Inflammatory macrophage (primary cell): Measurements from ENCODE around the gene CDK11A.

ENCODE experiments used
- DNase-seq, 2 donors: peaks; one replicate each; pipeline ENCODE4 v3.0.0-alpha.2; 2020 to 2022
- total RNA-seq, 18 experiments: gene quantifications; one replicate each; lab custom pipeline; 2026; ENCODE audit warnings: mixed read lengths in 6 of 18, inconsistent platforms in 2 of 18; lab: John Stamatoyannopoulos, UW

The CDK11A gene
- total RNA-seq = 0.59 to 1.5 (median 1.0) reads per million in 18 experiments

DNA sequence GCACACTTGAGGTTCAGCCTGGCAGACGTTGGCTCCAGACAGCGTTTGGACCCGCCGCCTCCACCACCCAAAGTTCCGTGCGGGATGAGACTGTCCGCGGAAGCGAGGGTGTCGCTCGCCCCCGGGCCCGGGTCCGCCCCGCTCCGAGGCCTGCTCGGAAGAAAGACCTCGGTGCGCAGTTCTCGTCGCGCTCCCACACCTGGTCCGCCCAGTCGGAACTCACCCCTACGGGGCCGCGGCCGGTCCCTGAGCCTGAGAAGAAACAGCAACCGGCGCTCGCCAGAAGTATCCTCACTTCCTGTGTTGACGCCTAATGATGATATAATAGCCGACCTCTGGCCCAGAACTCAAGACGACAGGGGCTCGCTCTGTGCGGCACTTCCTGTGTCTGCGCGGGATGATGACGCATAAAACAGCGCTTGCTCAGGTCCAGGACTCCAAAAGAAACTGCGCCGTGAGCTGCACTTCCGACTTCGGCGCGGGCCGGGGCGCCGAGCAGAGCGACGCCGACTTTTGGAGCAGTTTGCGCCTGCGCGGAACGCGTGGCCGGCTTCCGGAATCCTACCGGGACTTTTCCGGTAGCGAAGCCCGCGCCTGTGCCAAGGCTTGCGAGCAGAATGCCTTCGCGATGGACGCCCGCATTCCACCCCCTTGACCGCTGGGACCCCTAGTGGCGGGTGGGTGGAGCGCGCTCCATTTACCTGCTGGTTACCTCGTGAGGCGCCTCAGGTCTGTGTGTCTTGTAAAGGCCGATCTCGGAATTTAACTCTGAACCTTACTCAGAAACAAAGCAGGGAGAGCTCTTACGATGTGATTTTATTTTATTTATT, at the start of gene CDK11A:
Gene CDK11A, minus strand, starts transcription at position 323 of the 830 bp plus-strand sequence. CDS start 1,539 bp downstream, outside the sequence.
- DNase-seq = peak; percentile 99 to 100

- DNase-seq = no peak
Measured at GRCh38 chr1:1773874-1774273, 49.7 kb upstream of the CDK11A start.

GRCh38 chr1:1771096-1771495, 46.9 kb upstream of the CDK11A start:
- DNase-seq = no peak

DNA sequence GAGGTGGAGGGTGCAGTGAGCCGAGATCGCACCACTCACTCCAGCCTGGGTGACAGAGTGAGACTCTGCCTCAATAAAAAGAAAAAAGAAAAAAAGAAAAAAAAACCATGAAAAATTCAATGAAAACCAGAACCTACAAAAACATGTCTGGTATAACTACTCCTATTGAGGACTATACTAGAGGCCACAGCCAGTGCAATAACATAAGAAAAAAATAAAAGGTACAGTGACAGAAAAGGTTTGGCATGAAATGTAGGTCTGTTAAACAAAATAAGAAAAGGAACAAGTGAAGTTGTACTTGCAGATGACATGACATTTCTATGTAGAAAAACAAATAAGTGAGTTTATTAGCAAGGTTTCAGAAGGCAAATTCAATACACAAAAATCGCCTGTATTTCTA, 45.9 kb upstream of the CDK11A start:
- DNase-seq = no peak

DNA sequence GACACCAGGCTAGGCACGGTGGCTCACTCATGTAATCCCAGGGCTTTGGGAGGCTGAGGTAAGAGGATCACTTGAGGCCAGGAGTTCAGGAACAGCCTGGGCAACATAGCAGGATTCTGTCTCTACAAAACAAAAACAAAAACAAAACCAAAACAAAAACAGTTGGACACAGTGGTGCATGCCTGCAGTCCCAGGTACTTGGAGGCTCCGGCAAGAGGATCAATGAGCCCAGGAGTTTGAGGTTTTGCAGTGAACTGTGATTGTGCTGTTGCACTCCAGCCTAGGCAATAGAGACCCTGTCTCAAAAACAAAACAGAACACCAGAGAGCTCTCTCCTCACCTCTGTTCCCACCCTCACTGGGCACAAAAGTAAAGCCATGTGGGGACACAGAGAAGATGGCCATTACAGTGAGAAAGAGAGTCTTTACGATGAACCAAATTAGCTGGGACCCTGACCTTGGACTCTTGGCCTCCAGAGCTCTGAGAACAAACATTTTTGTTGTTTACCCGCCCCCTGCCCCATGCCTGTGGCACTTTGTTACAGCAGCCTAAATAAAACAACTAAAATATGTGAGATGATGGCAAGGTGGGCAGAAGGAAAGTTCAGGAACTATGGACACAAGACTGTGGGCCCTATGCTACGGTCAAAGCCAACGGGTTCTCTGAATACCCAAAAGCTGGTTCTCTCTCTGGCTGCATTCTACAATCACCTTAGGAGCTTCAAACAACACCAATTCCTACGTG, 44.3 kb upstream of the CDK11A start:
- DNase-seq = no peak

- DNase-seq = no peak
Measured at GRCh38 chr1:1764876-1765470, 40.8 kb upstream of the CDK11A start.

DNA sequence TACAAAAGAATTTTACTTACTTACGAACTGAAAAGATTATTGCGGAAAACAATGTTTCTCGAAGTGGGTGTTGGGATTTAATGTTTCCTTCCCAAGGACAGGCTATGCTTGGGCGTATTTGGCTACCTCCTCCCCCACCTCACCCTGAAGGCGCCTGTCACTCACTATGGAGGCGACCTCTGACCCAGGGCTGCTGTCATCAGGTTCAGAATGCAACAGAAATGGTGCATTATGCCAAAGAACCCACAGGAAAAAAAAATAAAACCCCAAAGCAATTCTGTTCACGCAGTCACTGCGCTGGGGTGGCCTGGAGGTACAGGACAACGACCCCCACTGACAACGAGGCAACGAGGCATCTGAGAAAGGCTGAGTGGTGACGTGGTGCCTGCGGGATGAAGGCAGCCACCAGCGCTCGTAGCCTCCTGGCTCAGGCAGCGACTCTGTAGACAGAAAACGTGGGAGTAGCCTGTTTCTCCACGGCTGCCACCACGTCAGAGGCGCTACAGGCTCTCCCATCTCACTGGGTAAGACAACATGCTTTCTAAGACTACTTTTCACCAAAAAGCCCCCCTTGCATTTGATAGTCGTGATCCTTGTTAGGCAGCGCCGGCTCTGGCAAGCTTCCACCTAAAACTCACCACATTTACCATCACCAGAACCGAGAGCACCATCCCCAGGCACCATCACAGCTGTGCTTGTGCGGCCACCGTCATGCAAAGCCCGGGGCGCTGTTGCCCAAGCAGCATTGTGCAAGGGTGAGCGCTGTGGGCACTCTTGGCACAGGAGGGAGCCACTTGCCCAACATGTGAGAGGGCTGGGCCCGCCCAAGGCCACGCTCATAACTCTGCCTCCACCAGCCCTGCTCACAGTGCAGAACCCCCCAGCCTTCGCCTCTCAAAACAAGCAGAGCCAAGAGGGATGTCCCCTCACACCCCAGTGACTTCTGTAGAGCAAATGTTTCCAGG, 39.8 kb upstream of the CDK11A start:
- peak; percentile 94 to 95 for DNase-seq

DNA sequence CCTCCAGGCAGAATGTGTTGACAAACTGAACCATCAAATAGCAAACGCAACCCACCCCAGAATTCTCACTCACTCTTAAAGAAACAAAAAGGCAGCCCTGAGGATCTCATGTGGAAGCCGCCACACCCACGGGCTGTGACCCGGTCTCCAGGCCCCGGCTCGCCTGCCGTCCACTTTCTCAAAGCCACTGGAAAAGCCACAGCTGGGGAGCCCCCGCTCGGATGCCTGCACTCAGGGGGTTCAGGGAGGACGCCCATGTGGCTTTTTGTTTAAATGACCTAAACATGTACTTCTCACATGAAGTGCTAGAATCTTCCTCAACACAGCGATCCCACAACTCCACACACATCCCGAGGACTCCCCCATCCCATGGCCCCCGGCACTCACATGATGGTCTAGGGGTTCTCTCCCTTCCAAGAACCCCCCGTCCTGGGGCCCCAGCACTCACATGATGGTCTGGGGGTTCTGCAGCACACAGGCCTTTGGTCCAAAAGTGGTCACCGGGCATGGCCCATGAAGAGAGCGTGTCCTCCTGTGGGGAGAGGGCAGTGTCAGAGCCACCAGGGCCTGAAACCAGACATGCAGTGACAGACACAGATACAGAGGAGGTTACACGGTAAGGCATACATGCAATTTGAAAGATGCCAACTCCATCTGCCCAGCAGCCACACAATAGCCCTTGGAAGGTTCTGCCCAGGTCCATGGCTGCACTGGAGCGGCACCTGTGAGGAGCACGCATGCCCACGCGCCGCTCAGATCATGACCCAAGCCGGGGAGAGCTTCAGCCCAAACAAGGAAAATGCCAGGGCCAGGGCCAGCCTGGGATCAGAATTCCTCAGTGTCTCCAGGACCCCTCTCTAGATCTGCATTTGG, 37.6 kb upstream of the CDK11A start:
- no peak for DNase-seq

DNA sequence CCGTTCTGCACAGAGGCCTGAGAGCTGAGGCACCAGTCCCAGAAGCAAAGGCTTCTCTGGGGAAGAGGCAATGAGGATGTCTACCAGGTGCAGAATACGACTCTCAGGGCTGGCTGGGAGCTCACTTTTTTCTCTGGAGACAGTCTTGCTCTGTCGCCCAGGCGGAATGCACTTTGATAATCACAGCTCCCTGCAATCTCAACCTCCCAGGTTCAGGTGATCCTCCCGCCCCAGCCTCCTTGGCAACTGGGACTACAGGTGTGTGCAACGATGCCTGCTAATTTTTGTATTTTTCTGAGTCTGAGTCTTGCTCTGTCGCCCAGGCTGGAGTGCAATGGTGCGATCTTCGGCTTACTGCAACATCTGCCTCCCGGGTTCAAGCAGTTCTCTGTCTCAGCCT, 36.6 kb upstream of the CDK11A start:
- DNase-seq = no peak

DNA sequence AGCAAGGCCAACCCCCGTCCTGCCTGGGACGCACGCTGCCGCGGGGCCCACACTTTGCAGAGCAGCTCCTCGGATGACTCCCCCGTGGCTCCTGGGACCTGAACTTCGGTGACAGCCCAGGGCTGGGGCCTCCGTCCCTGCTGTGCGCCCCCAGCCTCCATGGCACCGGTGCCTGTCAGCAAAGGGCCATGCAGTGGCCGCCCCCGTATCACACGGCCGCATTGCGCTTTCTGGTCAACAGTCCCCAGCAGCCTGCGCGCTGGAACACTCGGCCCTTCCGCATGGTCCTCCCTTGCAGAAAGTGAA, 36.1 kb upstream of the CDK11A start:
- no peak for DNase-seq

DNA sequence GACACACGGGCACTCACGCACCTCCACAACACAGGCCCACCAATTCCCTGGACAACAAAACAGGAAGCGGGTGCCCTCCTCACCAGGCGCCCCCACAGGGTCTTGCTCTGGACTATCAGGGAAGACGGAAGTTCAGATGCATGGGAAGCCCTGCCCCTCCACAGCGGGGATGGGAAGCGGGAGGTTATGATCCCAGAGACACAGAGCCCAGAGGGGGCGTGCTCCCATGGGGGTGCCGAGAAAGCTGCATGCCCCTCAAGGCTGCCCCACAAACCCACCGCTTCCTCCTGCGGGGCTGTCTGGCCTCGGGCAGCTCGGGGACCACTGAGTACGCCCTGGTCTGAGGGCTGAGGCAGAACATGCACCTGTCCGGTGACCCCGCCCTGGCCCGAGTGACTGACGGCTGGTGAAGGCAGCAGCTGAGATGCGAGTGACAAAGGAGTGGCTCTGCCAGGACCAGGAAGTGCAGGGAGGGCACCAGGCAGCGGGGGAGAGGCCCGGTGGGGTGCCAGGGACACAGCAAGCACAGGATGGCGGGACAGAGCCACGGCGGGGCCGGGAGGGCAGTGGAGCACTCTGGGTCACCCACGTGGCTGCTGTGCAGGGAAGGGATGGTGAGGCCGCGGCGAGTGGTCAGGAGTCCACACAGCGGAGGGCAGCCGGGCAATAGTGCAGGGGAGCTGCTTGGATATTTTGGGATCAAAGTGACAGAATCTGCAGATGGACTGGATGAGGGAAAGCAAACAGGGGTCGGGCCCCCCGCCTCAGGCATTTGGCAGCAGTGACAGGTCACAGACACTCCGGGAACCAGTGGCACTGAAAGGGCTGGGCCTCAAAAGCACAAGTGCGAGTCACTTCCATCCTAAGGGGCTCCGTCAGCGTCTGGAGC, 35.5 kb upstream of the CDK11A start:
- no peak for DNase-seq

- DNase-seq = no peak
Measured at GRCh38 chr1:1758692-1759455, 34.7 kb upstream of the CDK11A start.

- DNase-seq = peak; percentile 21 to 46
Measured at GRCh38 chr1:1758059-1758621, 34.0 kb upstream of the CDK11A start.

GRCh38 chr1:1757422-1758058, 33.4 kb upstream of the CDK11A start:
- DNase-seq = no peak

- no peak for DNase-seq
Measured at GRCh38 chr1:1756661-1757421, 32.7 kb upstream of the CDK11A start.

- DNase-seq = no peak
Measured at GRCh38 chr1:1755852-1756251, 31.7 kb upstream of the CDK11A start.

GRCh38 chr1:1755426-1755825, 31.3 kb upstream of the CDK11A start:
- no peak for DNase-seq
